Large intestine (tissue), 12 donors: Measurements from ENCODE around the gene ZNHIT2. TPM values are rescaled to one million over a fixed set of nuclear protein-coding genes. Genes with fewer than 3 reads are reported as not detected.

Source experiments
- DNase-seq, 2 donors: peaks; one replicate each; pipeline versions ENCODE4 v3.0.0 to v3.0.0-alpha.2; 2013
- H3K27ac ChIP-seq: one replicate; pipeline ENCODE4 v1.5.1; 2013; ENCODE audit warnings: low read length
- H3K27me3 ChIP-seq: 2 replicates; pipeline ENCODE4 v1.6.1; 2013; ENCODE audit warnings: low read length; ENCODE audit not compliant: control insufficient read depth, insufficient read depth
- H3K36me3 ChIP-seq: 2 replicates; pipeline ENCODE4 v1.6.1; 2013; ENCODE audit warnings: low read length; ENCODE audit not compliant: control insufficient read depth, insufficient read depth
- H3K4me1 ChIP-seq: one replicate; pipeline ENCODE4 v1.6.1; 2013; ENCODE audit warnings: low read length; ENCODE audit not compliant: control insufficient read depth, insufficient read depth
- H3K4me3 ChIP-seq: one replicate; pipeline ENCODE4 v1.5.1; 2013; ENCODE audit warnings: low read length
- H3K9me3 ChIP-seq: one replicate; pipeline ENCODE4 v1.6.1; 2013; ENCODE audit warnings: mild to moderate bottlenecking, low read depth, low read length, moderate library complexity; ENCODE audit not compliant: control insufficient read depth
- WGBS: methylation state at CpG from one replicate; pipeline ENCODE4 v1.1.5; 2013; ENCODE audit warnings: low lambda C conversion rate; ENCODE audit not compliant: insufficient coverage; 5-methylcytosine and 5-hydroxymethylcytosine counted together
- long read RNA-seq, 11 donors: transcript quantifications; one replicate each; lab custom pipeline, GENCODE V29; 2026
- polyA plus RNA-seq: library from polyadenylated mRNA; unstranded; fragments of 120-200 nt; gene quantifications from one replicate; pipeline ENCODE4 v1.2.1, GENCODE V29; 2013

The ZNHIT2 gene
- polyA plus RNA-seq, result 6.4 TPM
- long read RNA-seq, donor 1, transcript ZNHIT2-201 (1 exons, 1,306 nt), result major isoform, 7 of 7 reads
- long read RNA-seq, donor 1, partial matches to known transcripts, result 0 of 7 reads
- long read RNA-seq, donor 1, other reads (novel, unspliced or antisense), result 0 of 7 reads
- long read RNA-seq, donor 2, transcript ZNHIT2-201 (1 exons, 1,306 nt), result major isoform, 12 of 12 reads
- long read RNA-seq, donor 2, partial matches to known transcripts, result 0 of 12 reads
- long read RNA-seq, donor 2, other reads (novel, unspliced or antisense), result 0 of 12 reads
- long read RNA-seq, donor 3, result 0 reads
- long read RNA-seq, donor 4, result 0 reads
- long read RNA-seq, donor 5, transcript ZNHIT2-201 (1 exons, 1,306 nt), result major isoform, 7 of 7 reads
- long read RNA-seq, donor 5, partial matches to known transcripts, result 0 of 7 reads
- long read RNA-seq, donor 5, other reads (novel, unspliced or antisense), result 0 of 7 reads
- long read RNA-seq, donor 6, transcript ZNHIT2-201 (1 exons, 1,306 nt), result major isoform, 10 of 10 reads
- long read RNA-seq, donor 6, partial matches to known transcripts, result 0 of 10 reads
- long read RNA-seq, donor 6, other reads (novel, unspliced or antisense), result 0 of 10 reads
- long read RNA-seq, donor 7, partial matches to known transcripts, result 0 of 3 reads
- long read RNA-seq, donor 7, other reads (novel, unspliced or antisense), result 0 of 3 reads
- long read RNA-seq, donor 8, transcript ZNHIT2-201 (1 exons, 1,306 nt), result major isoform, 5 of 5 reads
- long read RNA-seq, donor 8, partial matches to known transcripts, result 0 of 5 reads
- long read RNA-seq, donor 8, other reads (novel, unspliced or antisense), result 0 of 5 reads
- long read RNA-seq, donor 9, transcript ZNHIT2-201 (1 exons, 1,306 nt), result major isoform, 8 of 8 reads
- long read RNA-seq, donor 9, partial matches to known transcripts, result 0 of 8 reads
- long read RNA-seq, donor 9, other reads (novel, unspliced or antisense), result 0 of 8 reads
- long read RNA-seq, donor 10, transcript ZNHIT2-201 (1 exons, 1,306 nt), result major isoform, 8 of 8 reads
- long read RNA-seq, donor 10, partial matches to known transcripts, result 0 of 8 reads
- long read RNA-seq, donor 10, other reads (novel, unspliced or antisense), result 0 of 8 reads
- long read RNA-seq, donor 11, partial matches to known transcripts, result 0 of 1 reads
- long read RNA-seq, donor 11, other reads (novel, unspliced or antisense), result 0 of 1 reads

GRCh38 chr11:65117206-65118096 is at the start of gene ZNHIT2:
Gene ZNHIT2 (minus strand): TSS chr11:65117701. CDS start chr11:65117653, 48 bp downstream.
- peak within 1 kb of the TSS; percentile 78 for H3K27ac ChIP-seq
- peak; percentile 99 for DNase-seq
- H3K9me3 ChIP-seq, result no peaks in the 10 kb centered on the region
- peaks cover 2% of the 10 kb centered on the region for H3K27me3 ChIP-seq
- peaks cover 44% of the 10 kb centered on the region for H3K4me1 ChIP-seq
- H3K4me3 ChIP-seq, result peak within 1 kb of the TSS; percentile 94
- H3K36me3 ChIP-seq, result peaks cover 41% of the 10 kb centered on the region
- WGBS, result no CpG with 5 or more reads among the region's 89 CpGs

- 82% methylated on average over 3 of the region's 3 CpGs for WGBS
- Histone ChIP-seq H3K27me3 (no peaks in the 10 kb centered on the region), H3K9me3 (no peaks in the 10 kb centered on the region), H3K36me3 (no peaks in the 10 kb centered on the region), H3K27ac (no peak overlapping the region), H3K4me1 (peaks cover 7% of the 10 kb centered on the region), H3K4me3 (no peak overlapping the region)
- DNase-seq, result no peak
These were observed 49.4 kb upstream of the ZNHIT2 start for GRCh38 chr11:65166893-65167292.

GRCh38 chr11:65165410-65166317 is 48.2 kb upstream of the ZNHIT2 start:
- no peaks in the 10 kb centered on the region for H3K9me3 ChIP-seq
- no peak overlapping the region for H3K27ac ChIP-seq
- 57% methylated on average over 2 of the region's 31 CpGs for WGBS
- peak overlapping the region; percentile 6 for H3K4me3 ChIP-seq
- H3K27me3 ChIP-seq, result no peaks in the 10 kb centered on the region
- DNase-seq, result peak in 1 of 2 donors; percentile 72
- H3K36me3 ChIP-seq, result no peaks in the 10 kb centered on the region
- peaks cover 7% of the 10 kb centered on the region for H3K4me1 ChIP-seq

GRCh38 chr11:65163684-65164083 is 46.2 kb upstream of the ZNHIT2 start:
- DNase-seq, result no peak
- H3K27me3 ChIP-seq, result no peaks in the 10 kb centered on the region
- no peaks in the 10 kb centered on the region for H3K36me3 ChIP-seq
- no peaks in the 10 kb centered on the region for H3K9me3 ChIP-seq
- H3K27ac ChIP-seq, result no peak overlapping the region
- peaks cover 7% of the 10 kb centered on the region for H3K4me1 ChIP-seq
- WGBS, result 100% methylated on average over 1 of the region's 2 CpGs
- no peak overlapping the region for H3K4me3 ChIP-seq

- H3K27ac ChIP-seq, result no peak overlapping the region
- no peak overlapping the region for H3K4me3 ChIP-seq
- no peaks in the 10 kb centered on the region for H3K27me3 ChIP-seq
- H3K36me3 ChIP-seq, result no peaks in the 10 kb centered on the region
- WGBS, result 89% methylated on average over 1 of the region's 3 CpGs
- DNase-seq, result no peak
- H3K4me1 ChIP-seq, result peaks cover 2% of the 10 kb centered on the region
- no peaks in the 10 kb centered on the region for H3K9me3 ChIP-seq
These were observed 43.1 kb upstream of the ZNHIT2 start for GRCh38 chr11:65160643-65161042.

GRCh38 chr11:65159012-65159411 is 41.5 kb upstream of the ZNHIT2 start:
- H3K36me3 ChIP-seq, result no peaks in the 10 kb centered on the region
- WGBS, result 65% methylated on average over 4 of the region's 5 CpGs
- no peaks in the 10 kb centered on the region for H3K9me3 ChIP-seq
- no peaks in the 10 kb centered on the region for H3K4me1 ChIP-seq
- H3K27me3 ChIP-seq, result no peaks in the 10 kb centered on the region
- no peak overlapping the region for H3K4me3 ChIP-seq
- no peak for DNase-seq
- no peak overlapping the region for H3K27ac ChIP-seq

- no peak overlapping the region for H3K4me3 ChIP-seq
- H3K36me3 ChIP-seq, result no peaks in the 10 kb centered on the region
- no peak for DNase-seq
- H3K27me3 ChIP-seq, result no peaks in the 10 kb centered on the region
- H3K27ac ChIP-seq, result no peak overlapping the region
- no CpG with 5 or more reads among the region's 3 CpGs for WGBS
- H3K4me1 ChIP-seq, result no peaks in the 10 kb centered on the region
- no peaks in the 10 kb centered on the region for H3K9me3 ChIP-seq
These were observed 39.8 kb upstream of the ZNHIT2 start for GRCh38 chr11:65157336-65157735.

- Histone ChIP-seq H3K27ac (no peak overlapping the region), H3K4me1 (no peaks in the 10 kb centered on the region), H3K9me3 (no peaks in the 10 kb centered on the region), H3K36me3 (no peaks in the 10 kb centered on the region), H3K27me3 (no peaks in the 10 kb centered on the region), H3K4me3 (no peak overlapping the region)
- no CpG with 5 or more reads among the region's 3 CpGs for WGBS
- no peak for DNase-seq
These were observed 39.4 kb upstream of the ZNHIT2 start for GRCh38 chr11:65156926-65157325.

- no peak for DNase-seq
- H3K4me3 ChIP-seq, result no peak overlapping the region
- H3K27me3 ChIP-seq, result no peaks in the 10 kb centered on the region
- H3K9me3 ChIP-seq, result no peaks in the 10 kb centered on the region
- no peaks in the 10 kb centered on the region for H3K4me1 ChIP-seq
- WGBS, result no CpG with 5 or more reads among the region's 3 CpGs
- no peak overlapping the region for H3K27ac ChIP-seq
- no peaks in the 10 kb centered on the region for H3K36me3 ChIP-seq
These were observed 38.8 kb upstream of the ZNHIT2 start for GRCh38 chr11:65156256-65156655.
